Stimulated activated memory B cell treated with anti-CD40 and anti-IgM and Interleukin-4, amounts not matched to agents 10 μg/mL and 1 μg/mL and 100 μg/mL, for 72 hours (primary cell): Measurements from ENCODE around the gene TSPAN6.

Source experiments
- ATAC-seq: fragments of 150-1000 bp; cut with Tn5 transposase; 2 replicates; pipeline ENCODE4 v1.10.0; 2021
- H3K27ac Mint-ChIP-seq: one replicate; pipeline ENCODE4 v1.8.0; 2022; ENCODE audit warnings: mild to moderate bottlenecking, mixed read lengths
- H3K27me3 Mint-ChIP-seq: one replicate; pipeline ENCODE4 v1.8.0; 2022; ENCODE audit warnings: mixed read lengths
- H3K36me3 Mint-ChIP-seq: one replicate; pipeline ENCODE4 v1.8.0; 2022; ENCODE audit warnings: mixed read lengths
- H3K4me1 Mint-ChIP-seq: one replicate; pipeline ENCODE4 v1.8.0; 2022; ENCODE audit warnings: mixed read lengths
- H3K4me3 Mint-ChIP-seq: one replicate; pipeline ENCODE4 v1.8.0; 2022; ENCODE audit warnings: mild to moderate bottlenecking, moderate library complexity, mixed read lengths
- H3K9me3 Mint-ChIP-seq: one replicate; pipeline ENCODE4 v1.8.0; 2022; ENCODE audit warnings: mixed read lengths

TSPAN6 gene

GRCh38 chrX:100615005-100615404 lies 21.6 kb downstream of the TSPAN6 start:
- Mint-ChIP-seq H3K4me1 (no peaks in the 10 kb centered on the region), H3K4me3 (no peak overlapping the region), H3K27me3 (peaks cover 23% of the 10 kb centered on the region), H3K27ac (no peak overlapping the region), H3K36me3 (no peaks in the 10 kb centered on the region), H3K9me3 (no peaks in the 10 kb centered on the region)
- peak; percentile 74 for ATAC-seq

GRCh38 chrX:100611951-100612350 lies 24.7 kb downstream of the TSPAN6 start:
- H3K9me3 Mint-ChIP-seq, result no peaks in the 10 kb centered on the region
- no peaks in the 10 kb centered on the region for H3K36me3 Mint-ChIP-seq
- no peak for ATAC-seq
- H3K4me3 Mint-ChIP-seq, result no peak overlapping the region
- H3K4me1 Mint-ChIP-seq, result no peaks in the 10 kb centered on the region
- H3K27me3 Mint-ChIP-seq, result peaks cover 23% of the 10 kb centered on the region
- no peak overlapping the region for H3K27ac Mint-ChIP-seq

GRCh38 chrX:100609591-100609990 lies 27.0 kb downstream of the TSPAN6 start:
- no peaks in the 10 kb centered on the region for H3K4me1 Mint-ChIP-seq
- H3K4me3 Mint-ChIP-seq, result no peak overlapping the region
- no peak overlapping the region for H3K27ac Mint-ChIP-seq
- H3K9me3 Mint-ChIP-seq, result no peaks in the 10 kb centered on the region
- peaks cover 16% of the 10 kb centered on the region for H3K27me3 Mint-ChIP-seq
- no peaks in the 10 kb centered on the region for H3K36me3 Mint-ChIP-seq
- no peak for ATAC-seq

GRCh38 chrX:100606753-100607152 lies 29.9 kb downstream of the TSPAN6 start:
- H3K4me3 Mint-ChIP-seq, result no peak overlapping the region
- peak; percentile 48 for ATAC-seq
- no peaks in the 10 kb centered on the region for H3K9me3 Mint-ChIP-seq
- H3K27me3 Mint-ChIP-seq, result peaks cover 12% of the 10 kb centered on the region
- no peaks in the 10 kb centered on the region for H3K36me3 Mint-ChIP-seq
- no peaks in the 10 kb centered on the region for H3K4me1 Mint-ChIP-seq
- no peak overlapping the region for H3K27ac Mint-ChIP-seq

- Mint-ChIP-seq H3K4me3 (no peak overlapping the region), H3K27ac (no peak overlapping the region), H3K9me3 (no peaks in the 10 kb centered on the region), H3K36me3 (no peaks in the 10 kb centered on the region), H3K4me1 (no peaks in the 10 kb centered on the region), H3K27me3 (peaks cover 12% of the 10 kb centered on the region)
- no peak for ATAC-seq
These were observed 35.8 kb downstream of the TSPAN6 start for GRCh38 chrX:100600758-100601157.

- Mint-ChIP-seq H3K36me3 (no peaks in the 10 kb centered on the region), H3K9me3 (no peaks in the 10 kb centered on the region), H3K4me1 (no peaks in the 10 kb centered on the region), H3K27ac (no peak overlapping the region), H3K4me3 (no peak overlapping the region), H3K27me3 (peaks cover 12% of the 10 kb centered on the region)
- ATAC-seq, result no peak
These were observed 36.3 kb downstream of the TSPAN6 start for GRCh38 chrX:100600340-100600739.

GRCh38 chrX:100599456-100599855 lies 37.1 kb downstream of the TSPAN6 start:
- Mint-ChIP-seq H3K4me3 (no peak overlapping the region), H3K4me1 (no peaks in the 10 kb centered on the region), H3K36me3 (no peaks in the 10 kb centered on the region), H3K9me3 (no peaks in the 10 kb centered on the region), H3K27ac (no peak overlapping the region), H3K27me3 (peaks cover 10% of the 10 kb centered on the region)
- no peak for ATAC-seq

- H3K4me3 Mint-ChIP-seq, result no peak overlapping the region
- H3K27ac Mint-ChIP-seq, result no peak overlapping the region
- H3K9me3 Mint-ChIP-seq, result no peaks in the 10 kb centered on the region
- ATAC-seq, result no peak
- H3K4me1 Mint-ChIP-seq, result no peaks in the 10 kb centered on the region
- no peaks in the 10 kb centered on the region for H3K27me3 Mint-ChIP-seq
- H3K36me3 Mint-ChIP-seq, result no peaks in the 10 kb centered on the region
These were observed 40.0 kb downstream of the TSPAN6 start for GRCh38 chrX:100596601-100597000.

- H3K27ac Mint-ChIP-seq, result no peak overlapping the region
- no peak overlapping the region for H3K4me3 Mint-ChIP-seq
- peaks cover under 1% of the 10 kb centered on the region for H3K27me3 Mint-ChIP-seq
- no peaks in the 10 kb centered on the region for H3K4me1 Mint-ChIP-seq
- no peak for ATAC-seq
- no peaks in the 10 kb centered on the region for H3K9me3 Mint-ChIP-seq
- H3K36me3 Mint-ChIP-seq, result no peaks in the 10 kb centered on the region
These were observed 43.0 kb downstream of the TSPAN6 start for GRCh38 chrX:100593581-100593980.

- Mint-ChIP-seq H3K27me3 (peaks cover 5% of the 10 kb centered on the region), H3K36me3 (no peaks in the 10 kb centered on the region), H3K9me3 (no peaks in the 10 kb centered on the region), H3K4me3 (no peak overlapping the region), H3K4me1 (no peaks in the 10 kb centered on the region), H3K27ac (no peak overlapping the region)
- ATAC-seq, result no peak
These were observed 43.5 kb downstream of the TSPAN6 start for GRCh38 chrX:100593126-100593525.

- no peaks in the 10 kb centered on the region for H3K36me3 Mint-ChIP-seq
- H3K9me3 Mint-ChIP-seq, result no peaks in the 10 kb centered on the region
- ATAC-seq, result no peak
- no peak overlapping the region for H3K27ac Mint-ChIP-seq
- no peak overlapping the region for H3K4me3 Mint-ChIP-seq
- peaks cover 9% of the 10 kb centered on the region for H3K27me3 Mint-ChIP-seq
- H3K4me1 Mint-ChIP-seq, result no peaks in the 10 kb centered on the region
These were observed 45.2 kb downstream of the TSPAN6 start for GRCh38 chrX:100591256-100592051.

GRCh38 chrX:100587861-100588260 lies 48.7 kb downstream of the TSPAN6 start:
- peaks cover 26% of the 10 kb centered on the region for H3K27me3 Mint-ChIP-seq
- H3K27ac Mint-ChIP-seq, result no peak overlapping the region
- H3K4me3 Mint-ChIP-seq, result no peak overlapping the region
- no peaks in the 10 kb centered on the region for H3K4me1 Mint-ChIP-seq
- ATAC-seq, result no peak
- H3K36me3 Mint-ChIP-seq, result no peaks in the 10 kb centered on the region
- no peaks in the 10 kb centered on the region for H3K9me3 Mint-ChIP-seq

- no peak overlapping the region for H3K4me3 Mint-ChIP-seq
- no peaks in the 10 kb centered on the region for H3K36me3 Mint-ChIP-seq
These were observed 49.9 kb downstream of the TSPAN6 start for GRCh38 chrX:100586747-100587146.

GRCh38 chrX:100584611-100585010 lies 52.0 kb downstream of the TSPAN6 start, which contains the start of gene TNMD:
TSS of gene TNMD (plus strand) at chrX:100584936. CDS start at chrX:100585019, 83 bp downstream.
- no peak within 1 kb of the TSS for H3K27ac Mint-ChIP-seq
- H3K27me3 Mint-ChIP-seq, result peaks cover 55% of the 10 kb centered on the region
- no peaks in the 10 kb centered on the region for H3K9me3 Mint-ChIP-seq
- no peak within 1 kb of the TSS for H3K4me3 Mint-ChIP-seq
- no peaks in the 10 kb centered on the region for H3K4me1 Mint-ChIP-seq
- no peaks in the 10 kb centered on the region for H3K36me3 Mint-ChIP-seq
- ATAC-seq, result no peak

More at GRCh38 chrX:100586747-100587146, 49.9 kb downstream of the TSPAN6 start:
- ATAC-seq, result no peak
- no peak overlapping the region for H3K27ac Mint-ChIP-seq
- no peaks in the 10 kb centered on the region for H3K9me3 Mint-ChIP-seq
- peaks cover 38% of the 10 kb centered on the region for H3K27me3 Mint-ChIP-seq
- H3K4me1 Mint-ChIP-seq, result no peaks in the 10 kb centered on the region
